HuH-7 (cell line): ENCODE measurements around the gene UNC13C.

Source experiments
- DNase-seq: peaks from one replicate; pipeline ENCODE4 v3.0.0; 2011; ENCODE audit warnings: low spot score

The UNC13C gene

GRCh38 chr15:54120949-54121463 lies 142.8 kb downstream of the UNC13C start:
- DNase-seq: no peak

- DNase-seq: no peak
These were observed 149.3 kb downstream of the UNC13C start for GRCh38 chr15:54127574-54127973.

- DNase-seq: no peak
These were observed 153.2 kb downstream of the UNC13C start for GRCh38 chr15:54131410-54131809.

GRCh38 chr15:54149115-54149531 lies 170.9 kb downstream of the UNC13C start:
- DNase-seq: no peak

- no peak for DNase-seq
These were observed 172.0 kb downstream of the UNC13C start for GRCh38 chr15:54150255-54150654.

- no peak for DNase-seq
These were observed 180.8 kb downstream of the UNC13C start for GRCh38 chr15:54159012-54159411.

GRCh38 chr15:54187325-54187724 lies 209.1 kb downstream of the UNC13C start:
- no peak for DNase-seq

- DNase-seq: no peak
These were observed 219.8 kb downstream of the UNC13C start for GRCh38 chr15:54197995-54198394.

GRCh38 chr15:54206586-54207321 lies 228.5 kb downstream of the UNC13C start:
- no peak for DNase-seq

GRCh38 chr15:54208786-54209185 lies 230.5 kb downstream of the UNC13C start:
- peak; percentile 10 for DNase-seq

- no peak for DNase-seq
These were observed 234.4 kb downstream of the UNC13C start for GRCh38 chr15:54212635-54213034.

GRCh38 chr15:54226455-54226854 lies 248.2 kb downstream of the UNC13C start:
- no peak for DNase-seq

GRCh38 chr15:54227569-54227968 lies 249.3 kb downstream of the UNC13C start:
- no peak for DNase-seq

GRCh38 chr15:54250326-54250725 lies 272.1 kb downstream of the UNC13C start:
- no peak for DNase-seq

GRCh38 chr15:54256190-54256589 lies 277.9 kb downstream of the UNC13C start:
- DNase-seq: no peak

GRCh38 chr15:54273928-54274327 lies 295.7 kb downstream of the UNC13C start:
- DNase-seq: peak; percentile 30

GRCh38 chr15:54277834-54278233 lies 299.6 kb downstream of the UNC13C start:
- DNase-seq: no peak

- no peak for DNase-seq
These were observed 302.5 kb downstream of the UNC13C start for GRCh38 chr15:54280726-54281125.

GRCh38 chr15:54282228-54282836 lies 304.1 kb downstream of the UNC13C start:
- DNase-seq: no peak

- no peak for DNase-seq
These were observed 309.8 kb downstream of the UNC13C start for GRCh38 chr15:54288049-54288448.

- DNase-seq: no peak
These were observed 311.4 kb downstream of the UNC13C start for GRCh38 chr15:54289590-54290136.

- no peak for DNase-seq
These were observed 320.2 kb downstream of the UNC13C start for GRCh38 chr15:54298396-54298795.

- no peak for DNase-seq
These were observed 326.1 kb downstream of the UNC13C start for GRCh38 chr15:54304321-54304720.
